ENCODE measurements around the gene HOXD13.

The HOXD13 gene

GRCh38 chr2:176121190-176122051 lies 28.9 kb downstream of the HOXD13 start:
- no peak for DNase-seq

GRCh38 chr2:176122052-176122682 lies 29.6 kb downstream of the HOXD13 start:
- DNase-seq: no peak

GRCh38 chr2:176122683-176123410 lies 30.3 kb downstream of the HOXD13 start, which contains the start of gene HOXD9:
TSS of gene HOXD9 (plus strand) at chr2:176122719. CDS start at chr2:176122769, 50 bp downstream.
- no peak for DNase-seq

- no peak for DNase-seq
Measured at GRCh38 chr2:176123411-176124109, 31.0 kb downstream of the HOXD13 start.

- no peak for DNase-seq
Measured at GRCh38 chr2:176124110-176124946, 31.8 kb downstream of the HOXD13 start.

GRCh38 chr2:176124947-176125771 lies 32.6 kb downstream of the HOXD13 start:
- no peak for DNase-seq

GRCh38 chr2:176125772-176126054 lies 33.2 kb downstream of the HOXD13 start:
- no peak for DNase-seq

- peak; percentile 28 to 56 (median 40) for DNase-seq
Measured at GRCh38 chr2:176126929-176127773, 34.6 kb downstream of the HOXD13 start.

- no peak for DNase-seq
Measured at GRCh38 chr2:176127774-176128072, 35.2 kb downstream of the HOXD13 start.

- DNase-seq: no peak
Measured at GRCh38 chr2:176128172-176128981, 35.9 kb downstream of the HOXD13 start.

GRCh38 chr2:176128982-176129796 lies 36.7 kb downstream of the HOXD13 start, which contains the start of gene HOXD8:
TSS of gene HOXD8 (plus strand) at chr2:176129705. CDS start at chr2:176130367, 662 bp downstream.
- no peak for DNase-seq

GRCh38 chr2:176129813-176130146 lies 37.3 kb downstream of the HOXD13 start:
- no peak for DNase-seq

- DNase-seq: no peak
Measured at GRCh38 chr2:176130147-176130956, 37.8 kb downstream of the HOXD13 start.

- DNase-seq: no peak
Measured at GRCh38 chr2:176130957-176131847, 38.7 kb downstream of the HOXD13 start.

GRCh38 chr2:176131848-176132158 lies 39.3 kb downstream of the HOXD13 start:
- DNase-seq: no peak

GRCh38 chr2:176132205-176133171 lies 40.0 kb downstream of the HOXD13 start:
- DNase-seq: no peak

Data from activated naive CD4-positive, alpha-beta T cell (primary cell).